ENCODE data around the gene OGFOD3.
"Not testable (repeated sequence)": the region's sequence is repeated elsewhere in the genome, so short reads cannot be mapped to it uniquely, and the experiment has no call there.

The OGFOD3 gene

DNA sequence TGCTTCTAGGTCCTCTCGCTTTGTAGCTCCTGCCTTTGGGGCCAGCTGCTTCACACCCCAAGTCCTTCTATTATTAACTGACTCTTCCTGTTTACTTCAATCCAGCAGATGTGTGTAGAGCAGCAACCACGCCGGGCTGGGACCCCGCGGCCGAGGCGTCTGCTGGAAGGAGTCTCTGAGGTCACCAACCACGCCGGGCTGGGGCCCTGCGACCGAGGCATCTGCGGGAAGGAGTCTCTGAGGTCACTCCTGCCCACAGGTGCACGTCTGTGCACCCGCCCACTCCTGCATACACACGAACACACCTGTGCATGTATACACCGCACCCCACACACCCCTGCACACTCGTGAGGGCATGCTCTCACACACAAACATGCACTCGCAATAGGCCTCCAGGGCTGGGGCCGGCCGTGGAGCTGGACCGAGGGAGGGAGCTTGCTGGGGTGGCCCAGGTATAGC lies 67.1 kb downstream of the OGFOD3 start:
- peaks cover 33 to 54% of the 10 kb centered on the region in 2 donors for H3K27me3 Mint-ChIP-seq
- no peak for DNase-seq
- H3K4me1 Mint-ChIP-seq = peaks cover 11 to 19% of the 10 kb centered on the region in 2 donors
- no peak overlapping the region for H3K4me3 Mint-ChIP-seq
- ATAC-seq (replicated peaks) = peak; percentile 24 to 30
- no peaks in the 10 kb centered on the region for H3K9me3 Mint-ChIP-seq
- H3K27ac Mint-ChIP-seq = no peak overlapping the region
- H3K36me3 Mint-ChIP-seq = no peaks in the 10 kb centered on the region

DNA sequence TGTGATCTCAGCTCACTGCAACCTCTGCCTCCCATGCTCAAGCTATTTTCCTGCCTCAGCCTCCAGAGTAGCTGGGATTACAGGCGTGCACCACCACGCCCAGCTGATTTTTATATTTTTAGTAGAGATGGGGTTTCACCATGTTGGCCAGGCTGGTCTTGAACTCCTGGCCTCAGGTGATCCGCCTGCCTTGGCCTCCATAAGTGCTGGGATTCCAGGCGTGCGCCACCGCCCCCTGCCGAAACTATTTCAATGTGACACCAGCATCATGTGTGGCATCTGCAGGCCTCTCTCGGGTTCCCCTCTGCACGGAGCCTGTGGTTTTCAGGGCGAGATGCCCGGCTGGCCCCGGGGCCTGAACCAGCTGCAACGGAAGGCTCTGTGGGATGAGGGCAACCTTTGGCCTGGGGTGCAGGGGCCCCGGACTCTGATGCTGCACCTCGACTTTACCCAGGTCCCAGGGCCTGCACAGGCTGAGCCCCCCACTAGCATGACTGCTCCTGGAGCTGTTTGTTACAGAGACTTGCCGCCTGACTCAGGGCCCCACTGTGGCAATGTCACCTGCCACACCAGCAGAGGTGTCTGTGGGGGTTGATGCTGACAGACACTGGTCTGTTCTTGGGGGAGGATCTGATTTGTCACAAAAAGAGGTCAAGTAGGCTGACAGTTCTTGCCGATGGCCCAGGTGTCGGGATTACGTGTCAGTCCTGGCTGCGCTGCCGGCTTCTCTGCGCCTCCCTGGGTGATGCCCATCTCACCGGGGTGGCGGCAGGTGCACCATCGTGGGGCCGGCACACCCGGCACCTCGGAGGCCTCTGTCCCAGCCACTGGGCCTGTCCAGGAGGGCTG lies 68.0 kb downstream of the OGFOD3 start:
- peaks cover 33 to 51% of the 10 kb centered on the region in 2 donors for H3K27me3 Mint-ChIP-seq
- no peak for DNase-seq

GRCh38 chr17:82349287-82349701 lies 69.1 kb downstream of the OGFOD3 start:
- DNase-seq (no peak), ATAC-seq (replicated peaks) (no peak)
- Mint-ChIP-seq H3K27me3 (peaks cover 29 to 43% of the 10 kb centered on the region in 2 donors), H3K4me1 (peaks cover 11 to 21% of the 10 kb centered on the region in 2 donors), H3K27ac (no peak overlapping the region), H3K36me3 (no peaks in the 10 kb centered on the region), H3K9me3 (no peaks in the 10 kb centered on the region), H3K4me3 (no peak overlapping the region)

More for the DNA sequence above, 68.0 kb downstream of the OGFOD3 start:
- Mint-ChIP-seq H3K4me1 (peaks cover 11 to 21% of the 10 kb centered on the region in 2 donors), H3K27ac (peak overlapping the region; percentile 47), H3K4me3 (no peak overlapping the region), H3K36me3 (no peaks in the 10 kb centered on the region), H3K9me3 (no peaks in the 10 kb centered on the region)
- ATAC-seq (replicated peaks) = peak; percentile 52 to 56

GRCh38 chr17:82348866-82349265 lies 69.5 kb downstream of the OGFOD3 start:
- H3K4me3 Mint-ChIP-seq = no peak overlapping the region
- peaks cover 11 to 21% of the 10 kb centered on the region in 2 donors for H3K4me1 Mint-ChIP-seq
- no peaks in the 10 kb centered on the region for H3K9me3 Mint-ChIP-seq
- H3K27ac Mint-ChIP-seq = no peak overlapping the region
- no peaks in the 10 kb centered on the region for H3K36me3 Mint-ChIP-seq
- DNase-seq (no peak), ATAC-seq (replicated peaks) (no peak)
- H3K27me3 Mint-ChIP-seq = peaks cover 25 to 43% of the 10 kb centered on the region in 2 donors

- peaks cover 25 to 43% of the 10 kb centered on the region in 2 donors for H3K27me3 Mint-ChIP-seq
- DNase-seq = no peak
- ATAC-seq (replicated peaks) = no peak
- no peak overlapping the region for H3K4me3 Mint-ChIP-seq
- no peaks in the 10 kb centered on the region for H3K9me3 Mint-ChIP-seq
- no peaks in the 10 kb centered on the region for H3K36me3 Mint-ChIP-seq
- H3K27ac Mint-ChIP-seq = no peak overlapping the region
- peaks cover 11 to 21% of the 10 kb centered on the region in 2 donors for H3K4me1 Mint-ChIP-seq
Observed at GRCh38 chr17:82348434-82348833, 70.0 kb downstream of the OGFOD3 start.

GRCh38 chr17:82347994-82348393 lies 70.4 kb downstream of the OGFOD3 start:
- H3K4me3 Mint-ChIP-seq; H3K36me3 Mint-ChIP-seq; DNase-seq; ATAC-seq (replicated peaks); H3K27ac Mint-ChIP-seq; H3K9me3 Mint-ChIP-seq: not testable (repeated sequence)
- Mint-ChIP-seq H3K27me3 (peaks cover 25 to 45% of the 10 kb centered on the region in 2 donors), H3K4me1 (peaks cover 11 to 21% of the 10 kb centered on the region in 2 donors)

GRCh38 chr17:82346342-82347300 lies 71.8 kb downstream of the OGFOD3 start:
- Mint-ChIP-seq H3K36me3 (no peaks in the 10 kb centered on the region), H3K9me3 (no peaks in the 10 kb centered on the region), H3K27ac (no peak overlapping the region), H3K27me3 (peaks cover 25 to 44% of the 10 kb centered on the region in 2 donors), H3K4me1 (peaks cover 5 to 14% of the 10 kb centered on the region in 2 donors), H3K4me3 (no peak overlapping the region)
- DNase-seq (no peak), ATAC-seq (replicated peaks) (no peak)

GRCh38 chr17:82345151-82345976 lies 73.0 kb downstream of the OGFOD3 start:
- no peak for ATAC-seq (replicated peaks)
- peaks cover 22 to 36% of the 10 kb centered on the region in 2 donors for H3K27me3 Mint-ChIP-seq
- no peak overlapping the region for H3K4me3 Mint-ChIP-seq

GRCh38 chr17:82344175-82344907 lies 74.0 kb downstream of the OGFOD3 start:
- Mint-ChIP-seq H3K36me3 (no peaks in the 10 kb centered on the region), H3K27me3 (peaks cover 18 to 33% of the 10 kb centered on the region in 2 donors), H3K9me3 (peaks cover 0 to 2% of the 10 kb centered on the region in 2 donors), H3K27ac (no peak overlapping the region), H3K4me1 (peaks cover 0 to 7% of the 10 kb centered on the region in 2 donors), H3K4me3 (no peak overlapping the region)
- ATAC-seq (replicated peaks) (no peak), DNase-seq (no peak)

More at GRCh38 chr17:82345151-82345976, 73.0 kb downstream of the OGFOD3 start:
- Mint-ChIP-seq H3K36me3 (no peaks in the 10 kb centered on the region), H3K9me3 (peaks cover 0 to 2% of the 10 kb centered on the region in 2 donors), H3K4me1 (peaks cover 0 to 7% of the 10 kb centered on the region in 2 donors), H3K27ac (no peak overlapping the region)
- DNase-seq = no peak

- ATAC-seq (replicated peaks) (no peak), DNase-seq (no peak)
- Mint-ChIP-seq H3K27me3 (peaks cover 10 to 25% of the 10 kb centered on the region in 2 donors), H3K4me1 (peaks cover 0 to 7% of the 10 kb centered on the region in 2 donors), H3K27ac (no peak overlapping the region), H3K36me3 (no peaks in the 10 kb centered on the region), H3K4me3 (no peak overlapping the region), H3K9me3 (peaks cover 0 to 2% of the 10 kb centered on the region in 2 donors)
Observed at GRCh38 chr17:82343560-82343959, 74.8 kb downstream of the OGFOD3 start.

- no peak for DNase-seq
- H3K36me3 Mint-ChIP-seq = no peaks in the 10 kb centered on the region
Observed at GRCh38 chr17:82342361-82343079, 75.9 kb downstream of the OGFOD3 start.

More at GRCh38 chr17:82342361-82343079, 75.9 kb downstream of the OGFOD3 start:
- peaks cover 0 to 2% of the 10 kb centered on the region in 2 donors for H3K9me3 Mint-ChIP-seq
- H3K4me3 Mint-ChIP-seq = no peak overlapping the region
- peaks cover 0 to 7% of the 10 kb centered on the region in 2 donors for H3K4me1 Mint-ChIP-seq
- ATAC-seq (replicated peaks) = no peak
- H3K27me3 Mint-ChIP-seq = peaks cover 10 to 18% of the 10 kb centered on the region in 2 donors
- H3K27ac Mint-ChIP-seq = no peak overlapping the region

All from stimulated activated naive B cell treated with anti-CD40 and anti-IgM and Interleukin-4, amounts not matched to agents 10 μg/mL and 1 μg/mL and 100 μg/mL, for 72 hours (primary cell).